GM18511 (cell line): ENCODE results near the gene STPG2.

Experiments used
- ATAC-seq: cut with Tn5 transposase; IDR thresholded peaks from one replicate; pipeline ENCODE4 v1.9.1; 2021; ENCODE audit warnings: mild to moderate bottlenecking, moderate library complexity; ENCODE audit not compliant: unreplicated experiment

The STPG2 gene

DNA sequence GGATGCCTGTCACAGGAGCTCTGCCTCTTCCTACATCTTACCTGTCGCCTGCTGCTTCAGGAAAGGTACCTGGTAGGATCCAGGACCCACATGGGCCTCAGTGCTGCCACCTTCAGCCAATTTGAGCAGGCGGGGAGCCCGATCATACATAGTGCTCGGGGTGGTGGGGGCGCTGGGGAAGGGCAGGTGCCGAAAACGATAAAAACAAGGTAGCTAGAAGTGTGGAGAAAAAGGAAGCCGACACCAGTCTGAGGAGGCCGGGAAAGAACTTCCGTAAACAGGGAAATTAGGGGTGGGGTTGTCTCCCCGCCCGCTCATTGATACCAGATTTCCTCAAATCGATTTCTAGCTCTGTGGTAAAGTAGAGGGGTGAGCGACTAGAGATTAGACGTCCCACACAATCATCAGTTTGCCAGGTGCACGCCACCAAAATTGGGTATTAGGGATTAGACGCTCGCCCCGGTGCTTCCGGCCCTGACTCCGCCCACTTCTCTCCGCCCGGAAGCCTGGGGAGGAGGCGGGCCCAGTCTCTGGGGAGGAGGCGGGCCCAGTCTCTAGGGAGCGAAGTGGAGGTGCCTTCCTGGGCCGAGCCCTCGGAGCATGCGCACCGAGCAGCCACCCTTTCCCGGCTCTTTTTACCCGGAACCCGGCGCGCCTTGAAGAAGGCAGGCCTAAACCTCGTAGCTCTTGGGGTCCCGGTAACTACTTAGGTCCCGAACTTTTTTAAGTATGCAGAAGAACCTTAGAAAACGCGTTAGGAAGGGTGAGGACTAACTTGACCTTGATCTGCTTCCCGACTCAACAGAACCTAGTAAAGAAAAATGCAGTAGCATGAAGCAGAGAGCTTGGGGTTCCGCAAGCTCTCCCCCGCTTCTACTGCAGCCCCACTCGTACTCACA, at the start of gene STPG2:
Gene STPG2 (minus strand): TSS at position 476 of the 899 bp plus-strand sequence.
- peak; percentile 96 for ATAC-seq

DNA sequence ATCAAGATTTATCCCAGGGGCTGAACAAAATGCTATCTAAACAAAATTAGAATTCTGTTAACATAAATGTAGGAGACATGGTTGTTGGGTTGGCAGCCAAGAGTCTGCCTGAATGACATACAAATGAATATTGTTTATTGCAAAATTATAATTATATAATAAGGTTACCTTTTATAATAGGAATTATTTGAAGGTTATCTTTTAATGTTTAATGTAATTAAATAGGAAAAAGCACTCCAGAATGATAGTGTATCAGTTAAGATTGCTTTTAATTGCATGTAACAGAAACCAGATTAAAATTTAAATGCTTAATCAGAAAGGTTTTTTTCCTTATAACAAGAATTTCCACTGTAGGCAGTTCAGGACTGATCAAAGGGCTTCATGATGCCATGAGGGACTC, 42.0 kb upstream of the STPG2 start:
- ATAC-seq: no peak

GRCh38 chr4:98181809-98182208, 38.5 kb upstream of the STPG2 start:
- no peak for ATAC-seq

DNA sequence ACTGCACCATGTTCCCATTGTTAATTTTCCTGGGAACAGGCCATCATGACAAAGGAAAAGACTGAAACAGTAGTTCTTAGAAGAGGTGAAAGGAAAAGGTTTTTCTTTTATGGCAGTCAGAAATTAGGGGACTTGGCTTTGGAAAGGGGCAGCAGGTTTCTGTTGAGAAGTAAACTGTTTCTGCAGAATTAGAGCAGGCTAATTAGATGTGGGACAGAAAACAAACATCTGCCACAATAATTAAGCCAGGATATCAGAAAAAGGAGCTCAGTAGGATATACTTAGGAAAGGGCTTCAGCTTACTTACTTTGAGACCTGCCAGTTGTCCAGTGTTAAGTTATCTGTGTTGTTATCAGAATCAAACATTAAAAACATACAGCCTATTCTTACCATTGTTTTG, 36.7 kb upstream of the STPG2 start:
- no peak for ATAC-seq

DNA sequence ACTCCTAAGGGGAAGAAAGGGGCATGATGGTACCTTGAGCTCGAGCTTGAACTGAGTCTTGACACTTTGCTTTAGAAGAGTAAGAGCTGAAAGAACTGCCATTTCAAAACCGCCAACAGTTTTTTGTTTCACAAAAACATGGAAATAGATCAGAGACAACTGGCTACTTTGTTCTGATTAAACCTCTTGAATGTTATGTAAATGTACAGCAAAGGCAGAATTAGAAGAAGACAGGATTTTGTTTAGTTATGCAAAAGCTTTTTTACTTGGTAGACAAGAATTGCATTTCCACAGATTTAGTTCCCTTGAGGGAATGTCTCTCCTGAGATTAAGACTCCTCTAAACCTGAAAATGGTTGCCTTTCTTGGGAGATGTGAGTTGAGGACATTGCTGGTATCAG, 33.3 kb upstream of the STPG2 start:
- ATAC-seq: no peak

GRCh38 chr4:98170035-98170434, 26.8 kb upstream of the STPG2 start:
- no peak for ATAC-seq

- no peak for ATAC-seq
These were observed 23.4 kb upstream of the STPG2 start for GRCh38 chr4:98166731-98167041.

DNA sequence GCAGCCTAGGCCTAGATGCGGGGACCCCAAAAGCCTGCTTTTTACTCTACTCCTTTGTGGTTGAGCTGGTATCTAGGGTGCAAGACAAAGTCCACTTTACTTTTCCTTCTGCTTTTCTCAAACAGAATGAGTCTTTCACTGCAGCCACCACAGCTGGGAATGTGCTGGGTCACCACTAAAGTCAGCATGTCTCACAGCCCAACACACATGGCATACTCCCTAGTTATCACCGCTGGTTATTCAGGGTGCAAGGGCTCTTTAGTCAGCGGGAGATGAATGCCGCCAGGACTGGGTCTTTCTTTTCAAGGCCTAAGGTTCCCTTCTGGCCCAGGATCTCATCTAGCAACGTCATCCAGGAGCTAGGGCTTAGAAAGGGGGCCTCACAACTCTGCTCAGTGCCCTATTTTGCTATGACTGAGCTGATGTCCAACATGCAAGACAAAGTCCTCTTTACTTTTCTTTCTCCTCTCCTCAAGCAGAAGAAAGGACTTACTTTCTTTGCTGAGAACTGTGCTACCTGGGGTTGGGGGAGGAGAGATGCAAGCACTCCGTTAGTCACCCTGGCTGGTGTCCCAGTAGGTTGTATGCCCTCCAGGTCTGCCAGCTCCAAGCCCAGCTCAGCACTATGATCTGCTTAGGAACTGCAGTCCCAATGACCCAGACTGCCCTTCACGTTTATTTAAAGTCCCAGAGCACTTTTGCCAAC, 22.9 kb upstream of the STPG2 start:
- no peak for ATAC-seq

GRCh38 chr4:98162696-98163095, 19.4 kb upstream of the STPG2 start:
- no peak for ATAC-seq

DNA sequence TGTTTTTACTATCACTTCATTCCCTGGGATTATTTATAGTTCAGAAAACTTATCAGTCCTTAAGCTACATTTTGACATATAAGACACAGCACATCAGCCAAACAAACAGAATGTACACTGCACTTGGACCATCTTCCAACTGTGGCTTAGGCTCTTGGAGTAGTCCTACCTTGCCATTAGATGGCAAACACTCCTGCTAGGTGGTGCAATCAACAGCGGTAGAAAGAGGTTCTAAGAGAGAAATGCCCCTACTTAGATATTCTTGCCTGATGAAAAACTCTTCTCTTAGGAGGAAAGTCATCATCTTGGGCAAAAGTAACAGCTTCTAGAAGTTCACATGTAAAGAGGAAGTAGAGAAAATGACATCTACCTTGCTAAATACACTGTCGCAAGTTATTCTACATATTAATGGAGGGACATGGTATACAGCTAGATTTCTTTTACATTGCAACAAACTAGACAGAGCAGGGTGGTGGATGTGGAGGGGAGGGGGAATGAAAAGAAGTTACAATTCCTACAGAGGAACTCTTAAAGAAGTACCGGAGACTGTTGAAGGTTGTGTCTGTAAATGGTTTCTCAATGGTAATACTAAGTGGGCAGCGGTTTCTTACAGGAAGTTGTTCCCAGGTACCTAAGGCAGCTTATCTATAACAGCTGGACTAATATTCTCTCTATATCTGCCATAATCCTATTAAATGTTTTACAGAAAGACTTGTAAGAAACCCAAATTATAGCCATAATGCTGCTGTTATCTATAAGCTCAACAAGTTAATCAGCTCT, 8.1 kb upstream of the STPG2 start:
- ATAC-seq: peak; percentile 84

- no peak for ATAC-seq
These were observed 7.0 kb upstream of the STPG2 start for GRCh38 chr4:98150092-98150761.

DNA sequence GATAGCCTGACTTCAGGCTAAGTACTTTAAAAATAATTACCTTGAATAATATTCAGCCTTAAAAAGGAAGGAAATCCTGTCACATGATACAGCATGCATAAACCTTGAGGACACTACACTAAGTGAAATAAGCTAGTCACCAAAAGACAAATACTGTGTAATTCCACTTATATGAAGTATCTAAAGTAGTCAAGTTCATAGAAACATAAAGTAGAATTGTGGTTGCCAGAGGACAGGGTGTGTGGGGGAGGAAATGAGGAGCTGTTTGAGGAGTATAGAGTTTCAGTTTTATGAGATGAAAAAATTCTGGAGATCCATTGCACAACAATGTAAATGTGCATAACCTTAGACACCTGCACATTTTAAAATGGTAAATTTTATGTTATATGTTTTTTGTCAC, 5.6 kb upstream of the STPG2 start:
- ATAC-seq: no peak

DNA sequence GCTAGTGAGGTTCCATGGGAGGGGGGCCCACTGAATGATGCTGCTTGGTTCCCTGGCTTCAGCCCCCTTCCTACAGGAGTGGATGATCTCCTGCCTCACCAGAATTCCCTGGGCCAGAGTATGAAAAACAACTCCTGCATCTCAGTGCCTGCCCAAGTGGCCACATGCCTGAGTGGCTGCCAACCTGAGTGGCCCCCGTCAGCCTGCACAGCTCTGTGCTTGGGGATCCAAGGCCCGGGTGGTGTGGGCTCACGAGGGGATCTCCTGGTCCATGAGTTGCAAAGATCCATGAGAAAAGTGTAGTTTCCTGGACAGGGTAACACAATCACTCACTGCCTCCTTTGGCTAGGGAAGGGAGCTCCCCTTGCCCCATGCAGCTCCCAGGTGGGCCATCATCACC, 17.1 kb downstream of the STPG2 start:
- ATAC-seq: no peak

GRCh38 chr4:98125585-98125984, 17.7 kb downstream of the STPG2 start:
- no peak for ATAC-seq

DNA sequence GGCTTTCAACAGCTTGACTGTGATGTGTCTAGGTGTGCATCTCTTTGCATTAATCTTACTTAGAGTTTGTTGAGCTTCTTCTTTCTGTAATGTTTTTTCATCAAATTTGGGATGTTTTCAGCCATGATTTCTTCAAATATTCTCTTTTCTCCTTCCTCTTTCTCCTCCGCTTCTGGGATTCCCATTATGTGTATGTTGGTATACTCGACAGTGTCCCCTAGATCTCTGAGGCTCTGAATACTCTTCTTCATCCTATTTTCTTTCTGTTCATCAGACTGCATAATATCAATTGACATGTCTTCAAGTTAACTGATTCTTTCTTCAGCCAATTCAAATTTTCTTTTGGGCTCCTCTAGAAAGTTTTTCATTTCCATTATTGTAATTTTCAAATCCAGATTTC, 25.9 kb downstream of the STPG2 start:
- no peak for ATAC-seq

- no peak for ATAC-seq
These were observed 30.3 kb downstream of the STPG2 start for GRCh38 chr4:98113012-98113411.

DNA sequence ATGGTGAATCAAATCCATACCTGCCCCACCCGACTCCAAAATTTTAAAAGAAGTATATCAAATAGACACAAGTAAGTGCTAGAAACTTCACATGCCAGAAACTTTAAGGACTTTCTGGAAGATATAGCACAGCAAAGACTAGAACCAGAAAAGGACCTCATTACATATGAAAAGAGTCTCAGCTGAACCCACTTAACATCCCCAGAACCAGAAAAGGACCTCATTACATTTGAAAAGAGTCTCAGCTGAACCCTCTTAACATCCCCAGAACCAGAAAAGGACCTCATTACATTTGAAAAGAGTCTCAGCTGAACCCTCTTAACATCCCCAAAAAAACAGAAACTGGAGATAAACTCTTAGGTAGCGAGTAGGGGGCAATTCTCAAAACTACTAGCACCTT, 32.3 kb downstream of the STPG2 start:
- ATAC-seq: no peak

GRCh38 chr4:98110214-98110613, 33.1 kb downstream of the STPG2 start:
- ATAC-seq: no peak

DNA sequence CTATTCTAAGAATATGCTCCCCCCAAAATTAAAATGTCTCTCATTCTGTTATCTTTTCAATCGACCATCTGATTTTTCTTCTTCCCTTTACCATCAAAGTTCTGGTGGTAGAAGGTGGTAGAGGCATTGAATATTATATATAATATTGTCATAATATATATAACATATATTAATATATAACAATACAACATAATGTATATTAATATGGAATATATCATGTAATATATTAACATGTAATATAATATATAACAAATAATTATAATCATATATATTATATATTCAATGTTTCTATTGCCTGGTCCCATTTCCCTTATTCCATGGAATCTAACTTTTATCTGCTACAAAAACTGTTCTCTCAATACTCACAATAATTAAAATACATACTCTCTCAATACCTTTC, 40.6 kb downstream of the STPG2 start:
- no peak for ATAC-seq

DNA sequence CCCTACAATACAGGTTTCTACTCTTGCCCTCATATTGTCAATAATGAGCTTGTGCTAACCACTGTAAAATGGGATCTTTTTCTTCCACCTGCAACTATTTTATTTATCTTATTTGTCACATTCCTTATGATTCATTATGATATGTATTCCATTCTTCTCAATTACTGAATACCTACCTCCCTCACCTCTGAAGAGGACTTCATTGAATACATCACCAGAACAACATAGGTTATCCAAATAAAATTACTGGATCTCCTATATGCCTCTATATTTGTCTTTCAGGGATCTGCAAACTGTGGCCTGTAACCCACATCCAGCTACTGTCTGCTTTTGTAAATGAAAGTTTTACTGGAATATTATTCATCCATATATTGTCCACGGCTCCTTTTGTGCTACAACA, 41.3 kb downstream of the STPG2 start:
- no peak for ATAC-seq

GRCh38 chr4:98098764-98099163, 44.5 kb downstream of the STPG2 start:
- ATAC-seq: no peak
